ENCODE results near the gene SLC24A4.

SLC24A4 gene

DNA sequence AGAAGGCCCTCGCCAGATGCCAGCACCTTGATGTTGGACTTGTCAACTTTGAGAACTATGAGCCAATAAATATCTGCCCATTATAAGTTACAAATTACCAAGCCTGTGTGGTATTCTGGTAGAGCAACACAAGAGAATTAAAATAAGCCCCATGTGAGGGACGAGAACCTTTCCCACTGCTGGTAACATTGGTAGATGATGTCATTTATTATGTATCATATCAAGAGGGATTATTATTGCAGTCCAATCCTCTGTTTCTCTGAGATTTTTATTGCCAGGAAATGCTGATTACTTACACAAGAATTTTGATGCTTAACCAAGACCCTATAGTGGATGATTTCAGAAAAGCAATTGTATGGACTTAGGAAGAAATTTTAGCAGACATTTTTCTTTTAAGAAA, 40.3 kb upstream of the SLC24A4 start:
- in situ Hi-C loops (cut with MboI; ENCODE audit: low pct_unique_long_range_greater_than_20kb, low sequenced_read_pairs, unreplicated experiment) = no loop called here
- no peak for DNase-seq (ENCODE audit: low spot score)
- TF ChIP-seq, protein P1, sequence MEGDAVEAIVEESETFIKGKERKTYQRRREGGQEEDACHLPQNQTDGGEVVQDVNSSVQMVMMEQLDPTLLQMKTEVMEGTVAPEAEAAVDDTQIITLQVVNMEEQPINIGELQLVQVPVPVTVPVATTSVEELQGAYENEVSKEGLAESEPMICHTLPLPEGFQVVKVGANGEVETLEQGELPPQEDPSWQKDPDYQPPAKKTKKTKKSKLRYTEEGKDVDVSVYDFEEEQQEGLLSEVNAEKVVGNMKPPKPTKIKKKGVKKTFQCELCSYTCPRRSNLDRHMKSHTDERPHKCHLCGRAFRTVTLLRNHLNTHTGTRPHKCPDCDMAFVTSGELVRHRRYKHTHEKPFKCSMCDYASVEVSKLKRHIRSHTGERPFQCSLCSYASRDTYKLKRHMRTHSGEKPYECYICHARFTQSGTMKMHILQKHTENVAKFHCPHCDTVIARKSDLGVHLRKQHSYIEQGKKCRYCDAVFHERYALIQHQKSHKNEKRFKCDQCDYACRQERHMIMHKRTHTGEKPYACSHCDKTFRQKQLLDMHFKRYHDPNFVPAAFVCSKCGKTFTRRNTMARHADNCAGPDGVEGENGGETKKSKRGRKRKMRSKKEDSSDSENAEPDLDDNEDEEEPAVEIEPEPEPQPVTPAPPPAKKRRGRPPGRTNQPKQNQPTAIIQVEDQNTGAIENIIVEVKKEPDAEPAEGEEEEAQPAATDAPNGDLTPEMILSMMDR (IDR thresholded peaks at IDR 0.05; ENCODE audit: extremely low read depth, insufficient read depth, missing control alignments) = no peak

DNA sequence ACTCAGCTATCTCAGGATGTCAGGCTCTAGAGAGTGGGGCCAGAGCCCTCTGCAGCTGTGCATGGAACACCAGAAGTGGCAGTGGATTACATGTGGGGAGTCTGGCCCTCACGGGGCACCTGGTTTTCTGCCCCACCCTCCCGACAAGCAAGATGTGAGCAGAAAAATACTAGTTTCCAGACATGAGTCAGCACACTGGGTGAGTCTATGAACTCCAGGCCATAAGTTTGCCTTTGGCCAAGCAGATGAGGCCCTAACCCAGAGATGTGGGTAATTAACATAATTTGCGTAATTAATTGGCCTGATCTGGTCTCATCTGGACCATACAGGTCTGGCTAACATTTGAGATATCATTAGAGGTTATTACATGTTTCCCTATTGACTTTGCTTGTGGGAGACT, 37.7 kb upstream of the SLC24A4 start:
- no peak for DNase-seq (ENCODE audit: low spot score)
- in situ Hi-C loops (cut with MboI; ENCODE audit: low pct_unique_long_range_greater_than_20kb, low sequenced_read_pairs, unreplicated experiment) = no loop called here
- TF ChIP-seq, protein P1 (IDR thresholded peaks at IDR 0.05; ENCODE audit: extremely low read depth, insufficient read depth, missing control alignments) = no peak

DNA sequence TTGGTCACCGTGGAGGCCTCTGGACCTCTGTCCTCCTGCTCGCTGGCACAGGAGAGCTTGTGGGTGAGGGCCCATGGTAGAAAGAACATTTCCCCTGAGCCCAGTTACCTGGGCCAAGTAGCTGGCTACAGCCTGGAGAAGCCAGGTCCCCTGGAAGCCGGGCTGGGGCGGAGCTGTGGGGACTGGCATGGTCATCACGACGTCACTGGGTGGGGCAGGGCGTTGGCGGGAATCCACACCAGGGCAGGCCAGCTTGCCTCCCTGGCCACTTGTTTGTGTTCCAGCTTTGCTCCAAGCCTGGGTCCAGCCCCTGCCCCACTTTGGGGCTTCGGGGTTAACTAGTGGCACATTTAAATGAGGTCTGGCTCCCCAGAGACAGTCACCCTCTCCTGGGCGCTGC, 35.0 kb upstream of the SLC24A4 start:
- no peak for DNase-seq (ENCODE audit: low spot score)
- TF ChIP-seq, protein P1 (IDR thresholded peaks at IDR 0.05; ENCODE audit: extremely low read depth, insufficient read depth, missing control alignments) = no peak
- in situ Hi-C loops (cut with MboI; ENCODE audit: low pct_unique_long_range_greater_than_20kb, low sequenced_read_pairs, unreplicated experiment) = no loop called here

DNA sequence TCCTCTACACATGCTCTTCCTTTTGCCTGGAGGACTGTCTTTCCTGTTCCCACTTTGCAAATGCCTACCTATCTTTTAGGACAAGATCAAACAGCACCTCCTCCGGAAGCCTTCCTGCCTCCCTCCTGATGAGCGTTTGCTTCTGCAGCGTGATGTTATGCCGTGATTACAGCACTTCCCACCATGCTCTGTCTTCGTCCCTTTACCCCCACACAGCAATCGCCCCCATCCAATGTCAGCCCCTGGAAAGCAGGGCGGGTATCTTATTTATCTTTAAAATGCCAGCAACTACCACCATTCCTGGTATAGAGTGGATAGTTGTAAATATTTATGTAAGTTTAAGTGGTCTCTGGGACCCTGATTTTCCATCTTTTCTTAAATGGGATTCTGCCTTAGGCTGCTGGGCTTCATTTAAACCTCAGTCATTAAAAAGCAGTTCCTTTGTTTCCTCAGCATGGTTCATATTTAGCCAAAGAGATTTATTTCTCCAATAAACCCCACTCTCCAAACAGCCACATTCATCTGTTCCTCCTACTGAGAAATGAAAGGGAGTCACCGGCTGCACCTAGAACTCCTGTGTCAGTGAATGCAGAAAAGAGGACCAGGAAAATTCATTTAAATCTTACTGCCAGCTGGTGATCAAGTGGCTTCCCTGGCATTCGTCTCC, 33.8 kb upstream of the SLC24A4 start:
- TF ChIP-seq, protein P1 (IDR thresholded peaks at IDR 0.05; ENCODE audit: extremely low read depth, insufficient read depth, missing control alignments) = no peak
- in situ Hi-C loops (cut with MboI; ENCODE audit: low pct_unique_long_range_greater_than_20kb, low sequenced_read_pairs, unreplicated experiment) = no loop called here
- DNase-seq (ENCODE audit: low spot score) = no peak

DNA sequence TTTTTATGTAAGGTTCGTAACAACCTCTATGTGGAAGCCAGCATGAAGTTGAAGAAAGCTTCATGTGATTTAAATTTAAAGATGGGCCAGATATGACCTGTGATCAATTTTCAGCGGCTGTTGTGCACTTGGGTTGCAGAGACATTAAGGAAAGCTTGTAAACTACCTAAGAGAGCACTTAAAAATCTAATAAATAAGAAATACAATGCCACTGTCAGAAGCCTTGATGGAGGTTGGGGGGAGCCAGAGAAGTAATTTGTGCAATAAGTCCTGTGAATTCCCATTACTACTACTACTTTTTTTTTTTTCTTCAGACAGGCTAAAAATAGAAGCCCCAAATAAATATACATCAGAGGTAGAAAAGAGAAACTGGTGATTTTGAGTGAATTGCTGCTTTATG, 30.3 kb upstream of the SLC24A4 start:
- in situ Hi-C loops (cut with MboI; ENCODE audit: low pct_unique_long_range_greater_than_20kb, low sequenced_read_pairs, unreplicated experiment) = no loop called here
- no peak for DNase-seq (ENCODE audit: low spot score)

DNA sequence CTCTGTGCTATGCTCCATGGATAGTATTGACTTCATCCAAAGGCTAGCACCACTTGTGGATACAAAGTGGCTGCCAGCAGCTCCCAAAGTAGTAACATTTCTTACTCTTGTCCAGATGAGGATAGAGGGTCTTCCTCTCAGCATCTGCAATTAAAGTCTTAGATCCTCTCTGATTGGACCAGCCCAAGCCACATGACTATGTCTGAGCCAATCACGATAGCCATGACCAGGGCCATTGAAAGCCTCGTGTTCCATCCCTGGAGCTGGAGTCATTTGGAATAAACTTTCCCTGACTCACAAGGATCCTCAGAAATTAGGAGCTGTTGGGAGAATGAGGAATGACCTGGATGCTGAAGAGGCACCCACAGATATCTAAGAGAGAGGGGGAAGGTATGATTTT, 28.5 kb upstream of the SLC24A4 start:
- in situ Hi-C loops (cut with MboI; ENCODE audit: low pct_unique_long_range_greater_than_20kb, low sequenced_read_pairs, unreplicated experiment) = no loop called here
- TF ChIP-seq, protein P1 (IDR thresholded peaks at IDR 0.05; ENCODE audit: extremely low read depth, insufficient read depth, missing control alignments) = no peak
- no peak for DNase-seq (ENCODE audit: low spot score)

More for the DNA sequence above, 30.3 kb upstream of the SLC24A4 start:
- TF ChIP-seq, protein P1 (IDR thresholded peaks at IDR 0.05; ENCODE audit: extremely low read depth, insufficient read depth, missing control alignments) = no peak
